B cell (primary cell): ENCODE results near the gene CD59. TPM values are rescaled to one million over a fixed set of nuclear protein-coding genes. Genes with fewer than 3 reads are reported as not detected.

Source experiments
- ATAC-seq: fragments of 200-7000 bp; cut with Tn5 transposase; one replicate; pipeline ENCODE4 v1.10.0; 2021; ENCODE audit warnings: low read depth, mild to moderate bottlenecking, moderate number of reproducible peaks, moderate library complexity
- CTCF ChIA-PET: fragments of 350-600 bp; sonication (Branson Sonifier 250); formaldehyde crosslinking; loops from one replicate; lab custom pipeline; 2021; ENCODE audit warnings: antibody characterized with exemption, inconsistent platforms; lab: Charles Lee
- POLR2A ChIA-PET: fragments of 350-600 bp; sonication (Branson Sonifier 250); formaldehyde crosslinking; loops from one replicate; lab custom pipeline; 2021; ENCODE audit warnings: antibody characterized with exemption; lab: Charles Lee
- DNase-seq: peaks from one replicate; pipeline ENCODE4 v3.0.0; 2013
- H2AFZ ChIP-seq: 2 replicates; pipeline ENCODE4 v1.6.1; 2012; ENCODE audit warnings: mild to moderate bottlenecking, low read depth, low read length; ENCODE audit not compliant: insufficient read depth, poor library complexity, severe bottlenecking
- H3K27ac ChIP-seq, 2 donors: 1 replicate in 1 of 2; 2 replicates in 1 of 2; pipeline ENCODE4 v1.5.1; 2012 to 2013; ENCODE audit warnings: low read length in 2 of 2, mild to moderate bottlenecking in 2 of 2, moderate library complexity in 1 of 2
- H3K27me3 ChIP-seq, 4 experiments: fragments of 200-600 bp in 1 of 4; sonication (generic) in 1 of 4; replicated peaks in 1 of 4; 1 replicate in 2 of 4; 2 replicates in 2 of 4; pipeline versions ENCODE4 v1.6.1 to v1.7.0; 2013 to 2016; ENCODE audit warnings: low read length in 3 of 4, mild to moderate bottlenecking in 2 of 4, mixed read lengths in 1 of 4, moderate library complexity in 1 of 4; ENCODE audit not compliant: insufficient read depth in 4 of 4, control insufficient read depth in 3 of 4; ENCODE audit errors: control extremely low read depth in 1 of 4
- H3K36me3 ChIP-seq, 2 experiments: replicated peaks in 1 of 2; 1 replicate in 1 of 2; 2 replicates in 1 of 2; pipeline versions ENCODE4 v1.6.1 to v1.7.1; 2013; ENCODE audit warnings: low read length in 1 of 2; ENCODE audit not compliant: insufficient read depth in 2 of 2, control insufficient read depth in 1 of 2; ENCODE audit errors: control extremely low read depth in 1 of 2, extremely low read depth in 1 of 2
- H3K4me1 ChIP-seq, 2 donors: fragments of 200-600 bp in 1 of 2; sonication (generic) in 1 of 2; 1 replicate in 1 of 2; 2 replicates in 1 of 2; pipeline versions ENCODE4 v1.5.1 to v1.6.1; 2013 to 2017; ENCODE audit warnings: low read length in 2 of 2; ENCODE audit not compliant: control insufficient read depth in 2 of 2, insufficient read depth in 2 of 2
- H3K4me2 ChIP-seq: replicated peaks from 2 replicates; pipeline ENCODE3; 2012; ENCODE audit warnings: mild to moderate bottlenecking, low read depth, low read length; ENCODE audit not compliant: poor library complexity, severe bottlenecking
- H3K4me3 ChIP-seq, 5 experiments: fragments of 200-600 bp in 1 of 5; sonication (generic) in 1 of 5; 1 replicate in 3 of 5; 2 replicates in 2 of 5; pipeline versions ENCODE4 v1.5.1 to v1.7.0; 2011 to 2016; ENCODE audit warnings: low read length in 4 of 5, mild to moderate bottlenecking in 4 of 5, low read depth in 2 of 5, control low read depth in 1 of 5, moderate library complexity in 1 of 5; ENCODE audit not compliant: insufficient read depth in 1 of 5; ENCODE audit errors: control extremely low read depth in 1 of 5, extremely low read depth in 1 of 5
- H3K79me2 ChIP-seq: fragments of 200-600 bp; sonication (generic); one replicate; pipeline ENCODE4 v1.6.0; 2016; ENCODE audit warnings: low read length; ENCODE audit not compliant: control insufficient read depth, insufficient read depth
- H3K9ac ChIP-seq: fragments of 200-600 bp; sonication (generic); 2 replicates; pipeline ENCODE4 v1.6.1; 2017; ENCODE audit warnings: mild to moderate bottlenecking, low read length, moderate library complexity
- H3K9me3 ChIP-seq, 3 donors: one replicate each; pipeline versions ENCODE4 v1.6.1 to v1.7.1; 2013; ENCODE audit warnings: low read length in 2 of 3; ENCODE audit not compliant: control insufficient read depth in 2 of 3, insufficient read depth in 1 of 3; ENCODE audit errors: control extremely low read depth in 1 of 3
- H4K20me1 ChIP-seq: 2 replicates; pipeline ENCODE4 v1.6.0; 2012; ENCODE audit warnings: mild to moderate bottlenecking, low read length; ENCODE audit not compliant: insufficient read depth, control insufficient read depth, poor library complexity, severe bottlenecking
- H3K27ac Mint-ChIP-seq: one replicate; pipeline ENCODE4 v1.8.0; 2021; ENCODE audit warnings: mixed read lengths
- H3K27me3 Mint-ChIP-seq: one replicate; pipeline ENCODE4 v1.8.0; 2021; ENCODE audit warnings: mixed read lengths
- H3K4me1 Mint-ChIP-seq: one replicate; pipeline ENCODE4 v1.8.0; 2021; ENCODE audit warnings: mixed read lengths
- H3K4me3 Mint-ChIP-seq: one replicate; pipeline ENCODE4 v1.8.0; 2021; ENCODE audit warnings: mixed read lengths
- H3K9me3 Mint-ChIP-seq: one replicate; pipeline ENCODE4 v1.8.0; 2022; ENCODE audit warnings: mixed read lengths; ENCODE audit not compliant: insufficient read depth
- CTCF ChIP-seq: fragments of 200-600 bp; IDR thresholded peaks from one replicate; pipeline ENCODE4 v1.8.0; 2022; ENCODE audit warnings: antibody characterized with exemption, mild to moderate bottlenecking
- EZH2 ChIP-seq: IDR thresholded peaks from 2 replicates; pipeline ENCODE4 v1.6.1; 2012; ENCODE audit warnings: borderline replicate concordance, low read depth, mild to moderate bottlenecking, moderate library complexity, low read length; ENCODE audit not compliant: insufficient read depth, poor library complexity, severe bottlenecking
- WGBS: methylation state at CpG from one replicate; pipeline ENCODE4 v1.1.5; 2013; ENCODE audit warnings: missing lambda C conversion rate; ENCODE audit not compliant: insufficient coverage; 5-methylcytosine and 5-hydroxymethylcytosine counted together
- intact Hi-C: fragments of 100-400 bp; cut with micrococcal nuclease; formaldehyde crosslinking; loops from one replicate; pipeline ENCODE4 v1.10.0; 2022
- polyA plus RNA-seq: library from polyadenylated mRNA; depleted of rRNA; stranded (reverse); fragments of >200 nt; gene quantifications from 2 replicates; pipeline ENCODE4 v1.2.3, GENCODE V29; 2012
- total RNA-seq, 2 donors: library from RNA; stranded (reverse); fragments of 120-200 nt in 1 of 2; gene quantifications; 1 replicate in 1 of 2; 2 replicates in 1 of 2; pipeline versions ENCODE4 v1.2.3 to v1.2.4, GENCODE V29; 2013 to 2022

The CD59 gene
- total and polyA plus RNA-seq, 2 donors (not counting 1 experiment from before 2014, with no cell fraction given), result 10.9 to 41.3 TPM

- no peak for DNase-seq
- Mint-ChIP-seq H3K27me3 (no peaks in the 10 kb centered on the region), H3K4me3 (no peak overlapping the region), H3K27ac (no peak overlapping the region), H3K4me1 (peaks cover 21% of the 10 kb centered on the region), H3K9me3 (no peaks in the 10 kb centered on the region)
- intact Hi-C loops, result no loop called here
- H2AFZ ChIP-seq, result no peak overlapping the region
- no peak for TF ChIP-seq CTCF
- no peak for TF ChIP-seq EZH2
- POLR2A ChIA-PET, result no interaction called here
- H3K4me3 ChIP-seq, result no peak overlapping the region
- 11% methylated on average over 3 of the region's 6 CpGs for WGBS
- no peak for ATAC-seq
- no peak overlapping the region for H3K27ac ChIP-seq
- H3K4me1 ChIP-seq, result peaks cover 9% of the 10 kb centered on the region in 2 donors
- H3K27me3 ChIP-seq, result no peaks in the 10 kb centered on the region
- H4K20me1 ChIP-seq, result peaks cover 5% of the 10 kb centered on the region
- H3K4me2 ChIP-seq, result no peak overlapping the region
- CTCF ChIA-PET, result interaction anchor here (1.0 kb wide), 1 partner anchor 361 kb away, joined by 3 read pairs; no protein-coding TSS in a partner anchor
- H3K79me2 ChIP-seq, result peaks cover 19% of the 10 kb centered on the region
- no peak overlapping the region for H3K9ac ChIP-seq
- H3K9me3 ChIP-seq, result no peaks in the 10 kb centered on the region
- peaks cover 0 to 3% of the 10 kb centered on the region in 2 experiments for H3K36me3 ChIP-seq
Observed at GRCh38 chr11:33723238-33723881, 12.9 kb downstream of the CD59 start.

DNA sequence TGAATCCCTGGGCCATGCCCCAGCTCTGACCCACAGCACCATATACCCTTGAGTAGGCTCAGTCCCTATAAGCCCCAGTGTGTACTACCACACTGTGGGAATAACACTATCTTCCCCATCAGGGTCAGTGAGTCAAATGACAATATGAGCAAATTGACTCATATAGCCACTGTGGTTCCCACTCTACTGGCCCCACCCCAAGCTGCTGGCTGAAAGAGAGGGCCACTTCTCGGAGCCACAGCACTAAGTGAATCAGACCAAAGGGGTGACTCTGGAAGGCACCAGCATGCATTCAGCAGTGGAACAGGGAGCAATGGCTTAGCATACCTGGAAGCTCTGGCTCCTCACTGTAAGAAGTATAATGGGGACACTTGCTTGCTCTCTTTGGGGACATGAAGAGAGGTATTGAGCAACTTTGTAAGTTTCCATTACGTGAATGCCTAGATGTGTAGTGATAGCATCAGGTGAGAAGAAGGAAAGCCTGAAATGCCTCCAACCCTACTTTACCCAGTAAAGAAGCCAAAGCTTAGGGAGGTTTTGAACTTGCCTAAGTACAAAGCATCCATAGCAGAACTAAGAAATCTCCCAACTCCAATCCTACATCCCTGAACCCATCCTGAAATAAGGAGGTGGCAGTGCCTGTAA is 13.5 kb downstream of the CD59 start:
- Mint-ChIP-seq H3K27ac (no peak overlapping the region), H3K4me1 (peaks cover 20% of the 10 kb centered on the region), H3K9me3 (no peaks in the 10 kb centered on the region), H3K27me3 (no peaks in the 10 kb centered on the region), H3K4me3 (no peak overlapping the region)
- no peaks in the 10 kb centered on the region for H3K9me3 ChIP-seq
- H3K79me2 ChIP-seq, result peaks cover 19% of the 10 kb centered on the region
- DNase-seq, result no peak
- intact Hi-C loops, result no loop called here
- H3K4me1 ChIP-seq, result peaks cover 9% of the 10 kb centered on the region in 2 donors
- no peak overlapping the region for H3K27ac ChIP-seq
- no peak overlapping the region for H2AFZ ChIP-seq
- no peak for ATAC-seq
- CTCF ChIA-PET, result interaction anchor here (1.0 kb wide), 1 partner anchor 360 kb away, joined by 3 read pairs; no protein-coding TSS in a partner anchor
- H3K9ac ChIP-seq, result no peak overlapping the region
- TF ChIP-seq CTCF, result no peak
- no peak for TF ChIP-seq EZH2
- WGBS, result 83% methylated on average over 1 of the region's 2 CpGs
- H3K36me3 ChIP-seq, result peaks cover 0 to 3% of the 10 kb centered on the region in 2 experiments
- H3K4me3 ChIP-seq, result no peak overlapping the region
- POLR2A ChIA-PET, result no interaction called here
- no peaks in the 10 kb centered on the region for H3K27me3 ChIP-seq
- peaks cover 5% of the 10 kb centered on the region for H4K20me1 ChIP-seq
- H3K4me2 ChIP-seq, result no peak overlapping the region
